Right kidney (tissue), 1 donor: Measurements from ENCODE around the gene ALDH3A1.
A peak's percentile ranks its signal among the peaks of the same experiment; 100 is the strongest.

ENCODE experiments used
- DNase-seq: peaks from one replicate; pipeline ENCODE4 v3.0.0-alpha.2; 2016

ALDH3A1 gene

GRCh38 chr17:19740933-19741332 is 7.2 kb downstream of the ALDH3A1 start:
- no peak for DNase-seq

- DNase-seq, result no peak
Observed at GRCh38 chr17:19739241-19740201, 8.6 kb downstream of the ALDH3A1 start.

GRCh38 chr17:19738757-19739156 is 9.3 kb downstream of the ALDH3A1 start:
- DNase-seq, result no peak

- DNase-seq, result no peak
Observed at GRCh38 chr17:19738073-19738449, 10.0 kb downstream of the ALDH3A1 start.

GRCh38 chr17:19737305-19738072 is 10.6 kb downstream of the ALDH3A1 start:
- no peak for DNase-seq

GRCh38 chr17:19736071-19736470 is 12.0 kb downstream of the ALDH3A1 start:
- DNase-seq, result no peak

- no peak for DNase-seq
Observed at GRCh38 chr17:19733953-19734526, 14.1 kb downstream of the ALDH3A1 start.

- no peak for DNase-seq
Observed at GRCh38 chr17:19731626-19732025, 16.5 kb downstream of the ALDH3A1 start.

GRCh38 chr17:19730843-19731242 is 17.3 kb downstream of the ALDH3A1 start:
- no peak for DNase-seq

GRCh38 chr17:19729900-19730299 is 18.2 kb downstream of the ALDH3A1 start:
- DNase-seq, result no peak

- peak; percentile 56 for DNase-seq
Observed at GRCh38 chr17:19728084-19728495, 20.0 kb downstream of the ALDH3A1 start.

- no peak for DNase-seq
Observed at GRCh38 chr17:19727501-19728078, 20.5 kb downstream of the ALDH3A1 start.

GRCh38 chr17:19726631-19727376 is 21.3 kb downstream of the ALDH3A1 start:
- DNase-seq, result no peak

GRCh38 chr17:19725486-19725885 is 22.6 kb downstream of the ALDH3A1 start:
- DNase-seq, result no peak

- DNase-seq, result peak; percentile 51
Observed at GRCh38 chr17:19724501-19725420, 23.3 kb downstream of the ALDH3A1 start.

GRCh38 chr17:19723964-19724363 is 24.1 kb downstream of the ALDH3A1 start:
- no peak for DNase-seq

- peak; percentile 57 for DNase-seq
Observed at GRCh38 chr17:19720631-19721426, 27.3 kb downstream of the ALDH3A1 start.

- no peak for DNase-seq
Observed at GRCh38 chr17:19720210-19720475, 28.0 kb downstream of the ALDH3A1 start.

- no peak for DNase-seq
Observed at GRCh38 chr17:19719355-19720209, 28.5 kb downstream of the ALDH3A1 start.
